ENCODE measurements around the gene EXOC3.

The EXOC3 gene

DNA sequence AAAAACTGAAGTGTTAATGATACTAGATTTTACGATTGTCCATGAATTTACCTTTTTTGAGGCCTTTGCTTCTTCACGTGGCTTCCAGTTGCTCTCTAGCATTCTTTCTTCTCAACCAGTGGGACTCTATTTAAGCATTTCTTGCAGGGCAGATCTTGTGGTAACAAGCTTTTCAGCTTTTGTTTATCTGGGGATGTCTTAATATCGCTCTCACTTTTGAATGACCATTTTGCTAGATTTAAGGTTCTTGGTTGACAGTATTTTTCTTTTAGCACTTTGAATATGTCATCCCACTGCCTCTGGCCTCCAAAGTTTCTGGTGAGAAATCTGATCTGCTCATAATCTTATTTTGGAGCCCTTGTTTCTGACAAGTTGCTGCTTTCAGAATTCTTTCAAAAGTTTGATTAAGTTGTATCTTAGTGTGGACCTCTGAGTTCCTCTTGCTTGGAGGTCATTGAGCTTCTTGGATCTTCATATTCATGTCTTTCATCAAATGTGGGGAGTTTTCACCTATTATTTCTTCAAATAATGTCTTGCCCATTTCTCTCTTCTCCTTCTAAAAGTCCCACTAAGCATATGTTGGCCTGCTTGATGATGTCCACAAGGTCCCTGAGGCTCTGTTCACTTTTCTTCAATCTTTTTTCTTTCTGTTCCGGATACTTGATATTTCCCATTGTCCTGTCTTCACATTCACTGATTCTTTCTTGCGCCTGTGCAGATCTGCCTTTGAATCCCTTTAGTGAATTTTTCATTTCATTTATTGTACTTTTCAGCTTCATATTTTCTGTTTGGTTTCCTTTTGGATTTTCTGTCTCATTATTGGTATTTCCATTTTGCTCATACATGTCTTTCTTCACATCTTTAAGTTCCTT lies 8.8 kb downstream of the EXOC3 start:
- DNase-seq (ENCODE audit: low read depth), result no peak

DNA sequence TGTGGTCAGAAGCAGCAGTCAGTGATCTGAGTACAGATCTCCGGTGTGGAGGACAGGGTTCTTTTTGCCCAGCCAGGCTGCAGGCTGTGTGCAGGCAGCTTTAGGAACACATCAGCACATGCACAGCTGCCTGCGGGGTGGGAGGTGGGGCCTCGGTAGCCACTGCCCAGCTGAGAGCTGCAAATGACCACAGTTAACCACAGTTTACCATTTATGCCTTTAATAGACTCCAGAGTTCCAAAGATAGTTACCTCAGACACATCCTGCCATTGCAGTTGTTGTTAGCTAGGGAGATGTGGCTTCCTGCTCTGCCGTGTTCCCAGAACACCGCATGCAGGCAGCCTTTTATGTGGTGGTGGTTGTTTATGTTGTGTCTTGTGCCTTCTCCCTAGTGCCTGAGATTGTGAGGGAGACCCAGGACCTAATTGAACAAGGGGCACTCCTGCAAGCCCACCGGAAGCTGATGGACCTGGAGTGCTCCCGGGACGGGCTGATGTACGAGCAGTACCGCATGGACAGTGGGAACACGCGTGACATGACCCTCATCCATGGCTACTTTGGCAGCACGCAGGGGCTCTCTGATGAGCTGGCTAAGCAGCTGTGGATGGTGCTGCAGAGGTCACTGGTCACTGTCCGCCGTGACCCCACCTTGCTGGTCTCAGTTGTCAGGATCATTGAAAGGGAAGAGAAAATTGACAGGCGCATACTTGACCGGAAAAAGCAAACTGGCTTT lies 10.2 kb downstream of the EXOC3 start:
- no peak overlapping the region for H3K4me3 ChIP-seq (ENCODE audit: low read depth, low read length)
- DNase-seq (ENCODE audit: low read depth), result no peak

More for the DNA sequence above, 8.8 kb downstream of the EXOC3 start:
- no peak overlapping the region for H3K4me3 ChIP-seq (ENCODE audit: low read depth, low read length)

GRCh38 chr5:453725-454481 lies 10.9 kb downstream of the EXOC3 start:
- no peak overlapping the region for H3K4me3 ChIP-seq (ENCODE audit: low read depth, low read length)
- no peak for DNase-seq (ENCODE audit: low read depth)

GRCh38 chr5:454936-455335 lies 12.0 kb downstream of the EXOC3 start:
- no peak overlapping the region for H3K4me3 ChIP-seq (ENCODE audit: low read depth, low read length)
- DNase-seq (ENCODE audit: low read depth), result no peak

- H3K4me3 ChIP-seq (ENCODE audit: low read depth, low read length), result no peak overlapping the region
- no peak for DNase-seq (ENCODE audit: low read depth)
These were observed 12.8 kb downstream of the EXOC3 start for GRCh38 chr5:455806-456205.

GRCh38 chr5:456351-457194 lies 13.6 kb downstream of the EXOC3 start:
- no peak overlapping the region for H3K4me3 ChIP-seq (ENCODE audit: low read depth, low read length)
- DNase-seq (ENCODE audit: low read depth), result no peak

DNA sequence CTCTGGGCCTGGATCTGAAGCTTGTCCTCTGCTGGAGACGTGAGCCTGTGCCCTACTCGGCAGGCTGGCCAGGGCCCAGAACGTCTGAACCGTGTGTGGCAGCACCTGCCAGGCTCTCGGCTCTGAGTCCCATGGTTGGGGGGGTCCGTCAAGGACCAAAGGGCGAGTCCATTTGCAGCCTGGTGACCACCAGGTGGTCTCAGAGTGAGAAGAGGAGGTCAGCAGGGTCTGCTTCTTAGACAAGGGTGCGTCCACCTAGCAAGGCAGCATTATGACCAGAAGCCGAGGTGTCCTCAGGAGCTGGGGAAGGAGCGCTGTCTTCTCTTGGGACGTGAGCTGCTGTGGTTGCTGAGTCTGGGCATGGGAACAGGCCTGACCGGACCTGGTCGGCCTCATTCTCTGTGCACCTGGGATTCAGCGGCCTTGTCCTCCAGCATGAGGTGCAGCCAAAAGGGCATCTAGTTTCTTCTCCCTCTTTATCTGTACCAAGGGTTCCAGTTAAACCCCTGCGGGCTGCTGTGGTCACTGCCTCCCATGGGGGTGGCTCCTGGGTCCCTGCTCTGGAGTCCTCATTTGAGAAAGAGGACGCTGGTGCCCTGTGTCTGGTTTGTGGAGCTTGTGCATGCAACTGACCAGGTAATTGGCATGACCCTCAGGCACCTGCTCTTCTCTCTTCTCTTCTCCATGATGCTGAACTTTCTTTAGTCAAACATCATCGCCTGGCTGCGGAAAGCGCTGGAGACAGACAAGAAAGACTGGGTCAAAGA lies 14.4 kb downstream of the EXOC3 start:
- H3K4me3 ChIP-seq (ENCODE audit: low read depth, low read length), result no peak overlapping the region
- DNase-seq (ENCODE audit: low read depth), result no peak

DNA sequence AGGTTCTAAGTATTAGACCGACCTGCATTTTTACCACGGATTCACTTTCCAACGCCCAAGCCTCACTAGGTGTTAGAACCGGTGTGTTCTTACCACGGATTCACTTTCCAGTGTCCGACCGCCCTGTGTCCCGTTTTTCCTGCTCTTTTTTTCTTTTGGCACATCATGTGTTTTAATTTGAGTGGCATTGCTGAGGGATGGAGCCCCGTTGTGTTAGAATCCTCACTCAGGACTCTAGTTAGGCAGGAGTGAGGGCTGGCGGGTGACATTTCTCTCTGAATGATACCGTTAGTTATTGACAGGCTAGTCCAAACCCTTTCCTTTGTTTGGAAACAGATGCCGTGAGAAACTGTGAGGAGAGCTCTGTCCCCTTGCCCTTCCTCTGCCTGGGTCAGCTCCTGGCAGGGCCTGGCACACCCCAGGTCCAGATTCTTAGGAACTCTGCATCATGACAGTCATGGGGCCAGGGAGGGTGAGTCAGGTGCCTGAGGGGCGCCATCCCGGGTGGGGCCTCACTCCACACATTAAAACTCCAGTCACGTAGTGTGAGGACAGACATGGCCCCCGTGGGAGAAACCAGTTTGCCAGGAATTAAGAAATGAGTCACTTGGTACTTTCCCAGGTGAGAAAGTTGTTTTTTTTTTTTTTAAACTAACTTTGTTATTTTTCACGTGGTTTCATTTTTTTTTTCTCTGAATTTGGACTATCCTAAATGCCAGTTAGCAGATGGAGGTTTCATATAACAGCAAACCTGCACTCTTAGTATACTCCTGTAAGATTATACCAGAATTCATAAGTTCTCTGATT lies 15.8 kb downstream of the EXOC3 start:
- H3K4me3 ChIP-seq (ENCODE audit: low read depth, low read length), result no peak overlapping the region
- no peak for DNase-seq (ENCODE audit: low read depth)

DNA sequence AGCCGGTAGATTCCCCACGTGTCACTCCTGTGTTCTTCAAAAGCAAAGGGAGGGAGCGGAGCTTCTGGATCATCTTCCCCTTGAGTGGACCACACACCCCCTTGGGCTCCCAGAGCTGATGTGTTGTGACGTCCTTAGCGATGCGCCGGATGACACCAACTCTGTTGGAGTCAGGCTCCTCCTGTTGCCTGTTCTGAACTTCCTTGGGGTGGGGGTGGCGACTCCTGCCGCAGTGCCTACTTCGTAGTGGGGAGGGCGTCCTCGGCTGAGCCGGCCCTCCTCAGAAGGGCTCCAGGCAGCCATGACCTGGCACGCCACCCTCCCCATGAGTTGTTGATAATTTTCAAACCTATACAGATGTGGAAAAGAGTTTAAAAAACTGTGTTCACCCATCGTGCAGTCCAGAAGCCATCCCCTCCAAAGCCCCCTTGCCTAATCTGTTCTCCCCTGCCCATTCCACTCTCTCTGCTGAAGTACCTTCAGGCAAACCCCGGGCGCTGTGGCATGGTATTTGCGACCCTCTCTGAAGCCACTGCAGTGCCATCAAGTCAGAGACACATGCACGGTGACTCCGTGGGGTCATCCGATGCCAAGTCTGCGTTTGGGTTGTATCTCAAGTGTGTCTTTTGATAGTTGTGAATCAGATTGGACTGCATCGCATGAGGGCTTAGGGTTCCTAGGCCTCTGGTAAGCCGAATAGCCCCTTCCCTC lies 16.7 kb downstream of the EXOC3 start:
- no peak overlapping the region for H3K4me3 ChIP-seq (ENCODE audit: low read depth, low read length)
- DNase-seq (ENCODE audit: low read depth), result no peak

DNA sequence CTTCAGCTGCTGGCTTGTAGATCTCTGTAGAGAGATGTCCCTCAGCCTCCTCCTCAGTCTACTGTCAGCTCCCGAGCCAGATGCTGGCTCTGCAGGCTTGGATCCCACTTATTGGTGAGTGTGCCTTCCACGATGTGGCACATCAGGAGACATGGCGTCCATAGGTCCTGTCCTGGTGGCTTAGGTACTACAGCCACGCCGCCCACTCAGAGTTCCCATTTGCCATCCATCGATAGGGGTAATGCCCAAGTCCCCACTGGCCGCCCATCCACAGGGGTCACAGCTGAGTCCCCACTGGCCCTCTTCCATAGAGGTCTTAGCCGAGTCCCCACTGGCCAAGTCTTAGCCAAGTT lies 17.3 kb downstream of the EXOC3 start:
- no peak for DNase-seq (ENCODE audit: low read depth)

DNA sequence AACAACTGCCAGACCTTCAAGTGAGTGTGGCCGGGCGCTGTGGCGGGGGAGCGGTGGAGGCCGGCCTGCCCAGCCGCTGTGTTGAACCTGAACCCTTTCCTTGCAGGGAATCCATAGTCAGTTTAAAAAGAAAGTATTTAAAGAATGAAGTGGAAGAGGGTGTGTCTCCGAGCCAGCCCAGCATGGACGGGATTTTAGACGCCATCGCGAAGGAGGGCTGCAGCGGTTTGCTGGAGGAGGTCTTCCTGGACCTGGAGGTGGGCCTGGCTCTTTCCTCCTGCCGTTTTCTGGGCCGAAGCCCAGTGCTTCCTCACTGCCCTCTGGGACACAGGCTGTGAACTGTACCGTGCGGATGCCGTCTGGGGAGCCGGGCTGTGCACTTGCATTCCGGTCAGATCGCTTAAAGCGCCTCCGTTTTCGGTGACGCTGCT lies 19.1 kb downstream of the EXOC3 start:
- no peak overlapping the region for H3K4me3 ChIP-seq (ENCODE audit: low read depth, low read length)
- DNase-seq (ENCODE audit: low read depth), result no peak

More for the DNA sequence above, 17.3 kb downstream of the EXOC3 start:
- no peak overlapping the region for H3K4me3 ChIP-seq (ENCODE audit: low read depth, low read length)

GRCh38 chr5:463301-463700 lies 20.3 kb downstream of the EXOC3 start:
- DNase-seq (ENCODE audit: low read depth), result no peak
- no peak overlapping the region for H3K4me3 ChIP-seq (ENCODE audit: low read depth, low read length)

DNA sequence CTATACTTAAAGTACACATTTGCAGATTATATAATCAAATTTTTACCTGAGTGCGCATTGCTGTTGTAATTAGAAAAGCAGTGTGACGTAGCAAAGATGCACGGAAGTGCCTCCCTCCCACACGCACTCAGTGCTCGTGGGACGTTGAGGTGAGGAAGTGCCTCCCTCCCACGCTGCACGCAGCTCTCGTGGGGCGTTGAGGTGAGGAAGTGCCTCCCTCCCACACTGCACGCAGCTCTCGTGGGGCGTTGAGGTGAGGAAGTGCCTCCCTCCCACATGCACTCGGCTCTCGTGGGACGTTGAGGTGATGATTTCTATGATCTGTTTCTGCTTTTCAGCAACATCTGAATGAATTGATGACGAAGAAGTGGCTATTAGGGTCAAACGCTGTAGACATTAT lies 21.0 kb downstream of the EXOC3 start:
- H3K4me3 ChIP-seq (ENCODE audit: low read depth, low read length), result no peak overlapping the region
- no peak for DNase-seq (ENCODE audit: low read depth)

DNA sequence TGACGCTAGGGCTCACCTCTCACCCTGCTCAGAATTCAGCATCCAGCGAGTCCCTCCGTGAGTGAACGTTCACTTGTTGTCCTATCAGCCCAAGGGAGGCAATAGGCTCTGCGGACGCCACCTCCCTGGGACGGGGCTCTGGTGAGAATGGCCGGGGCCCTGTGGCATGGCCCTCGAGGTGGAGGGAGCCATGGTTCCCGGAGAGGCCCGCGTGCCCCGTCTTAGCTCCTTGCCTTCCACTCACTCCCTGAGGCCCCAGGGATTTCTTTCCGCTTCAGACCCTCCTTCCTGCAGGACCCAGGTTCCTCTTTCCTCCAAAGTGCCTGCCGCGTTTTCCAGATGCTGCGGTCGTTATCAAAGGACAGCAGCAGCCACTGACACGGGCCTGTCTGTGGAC lies 21.5 kb downstream of the EXOC3 start:
- H3K4me3 ChIP-seq (ENCODE audit: low read depth, low read length), result no peak overlapping the region
- DNase-seq (ENCODE audit: low read depth), result no peak

GRCh38 chr5:464843-465590 lies 22.0 kb downstream of the EXOC3 start:
- no peak overlapping the region for H3K4me3 ChIP-seq (ENCODE audit: low read depth, low read length)
- DNase-seq (ENCODE audit: low read depth), result no peak

DNA sequence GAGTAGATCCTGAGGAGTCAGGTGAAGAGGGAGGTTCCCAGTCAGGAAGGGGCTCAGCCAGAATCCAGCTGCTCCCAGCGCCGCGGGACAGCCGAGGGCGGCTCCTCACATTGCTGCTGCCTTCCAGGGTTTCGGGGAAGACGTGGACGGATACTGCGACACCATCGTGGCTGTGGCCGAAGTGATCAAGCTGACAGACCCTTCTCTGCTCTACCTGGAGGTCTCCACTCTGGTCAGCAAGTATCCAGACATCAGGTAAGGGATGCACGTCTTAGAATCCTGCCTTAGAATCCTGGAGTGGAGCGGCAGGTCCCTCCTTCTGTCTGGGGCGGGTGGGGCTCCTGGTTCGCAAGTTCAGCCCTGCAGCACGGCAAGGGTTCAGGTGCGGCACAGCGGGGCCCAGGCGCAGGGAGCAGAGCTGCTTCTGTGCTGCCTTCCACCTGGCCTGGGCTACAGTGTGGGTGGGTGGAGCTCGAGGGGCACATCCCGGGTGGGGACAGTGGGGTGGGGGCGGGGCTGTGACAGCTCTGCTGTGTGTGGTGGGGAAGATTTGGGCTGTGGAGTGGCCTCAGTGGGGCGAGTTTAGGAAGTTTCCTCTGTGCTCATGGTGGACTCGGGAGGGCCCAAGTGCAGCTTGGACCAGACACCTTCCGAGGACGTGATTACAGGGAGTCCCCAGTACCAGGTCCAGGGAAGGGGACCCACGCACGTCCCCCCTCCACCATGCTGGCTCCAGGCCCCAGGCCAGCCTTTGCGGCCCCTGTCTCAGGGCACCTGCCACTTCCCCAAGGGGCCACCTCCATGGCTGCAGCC lies 22.8 kb downstream of the EXOC3 start:
- DNase-seq (ENCODE audit: low read depth), result no peak

More for the DNA sequence above, 22.8 kb downstream of the EXOC3 start:
- H3K4me3 ChIP-seq (ENCODE audit: low read depth, low read length), result no peak overlapping the region
